Kidney (tissue), 14 donors: Measurements from ENCODE around the gene GRIN2B. TPM values are rescaled to one million over a fixed set of nuclear protein-coding genes. Genes with fewer than 3 reads are reported as not detected.

Experiments used
- DNase-seq, 5 donors: peaks; one replicate each; pipeline ENCODE4 v3.0.0-alpha.2; 2013 to 2020
- FAIRE-seq: peaks from 2 replicates; lab custom pipeline; 2012; peaks lifted over from hg19 to GRCh38; lab: Jason Lieb, UNC
- H3K27ac ChIP-seq, 2 donors: one replicate each; pipeline ENCODE4 v1.7.0; 2013; ENCODE audit warnings: low read depth in 2 of 2, low read length in 2 of 2, inconsistent platforms in 1 of 2
- H3K27me3 ChIP-seq: one replicate; pipeline ENCODE4 v1.7.1; 2013; ENCODE audit warnings: low read length, inconsistent platforms; ENCODE audit not compliant: control insufficient read depth, insufficient read depth
- H3K36me3 ChIP-seq, 3 donors: one replicate each; pipeline versions ENCODE4 v1.7.0 to v1.7.1; 2013; ENCODE audit warnings: low read length in 3 of 3, control low read depth in 1 of 3, inconsistent platforms in 1 of 3; ENCODE audit not compliant: insufficient read depth in 3 of 3, control insufficient read depth in 2 of 3
- H3K4me1 ChIP-seq, 3 donors: one replicate each; pipeline versions ENCODE4 v1.7.0 to v1.7.1; 2013; ENCODE audit warnings: low read length in 3 of 3, inconsistent platforms in 1 of 3, low read depth in 1 of 3; ENCODE audit not compliant: control insufficient read depth in 2 of 3, insufficient read depth in 2 of 3
- H3K4me3 ChIP-seq, 3 donors: one replicate each; pipeline versions ENCODE4 v1.7.0 to v1.8.1; 2013; ENCODE audit warnings: low read length in 3 of 3, control low read depth in 1 of 3, inconsistent platforms in 1 of 3
- H3K9ac ChIP-seq, 3 donors: one replicate each; pipeline versions ENCODE4 v1.7.0 to v1.7.1; 2013; ENCODE audit warnings: low read length in 3 of 3, control low read depth in 1 of 3, inconsistent platforms in 1 of 3
- H3K9me3 ChIP-seq, 3 donors: one replicate each; pipeline versions ENCODE4 v1.7.0 to v1.7.1; 2013; ENCODE audit warnings: low read length in 3 of 3, control low read depth in 1 of 3, inconsistent platforms in 1 of 3; ENCODE audit not compliant: control insufficient read depth in 2 of 3, insufficient read depth in 1 of 3
- intact Hi-C: fragments of 100-400 bp; cut with DNase I; formaldehyde crosslinking; loops from one replicate; pipeline ENCODE4 v1.11.1; 2022
- polyA plus RNA-seq: library from polyadenylated mRNA; stranded (reverse); fragments of 350-450 nt; fragmentation: Illumina TruSeq; extraction: RNeasy Lipid Tissue Mini Kit (QIAGEN cat#74804); gene quantifications from one replicate; pipeline ENCODE4 v1.2.3, GENCODE V29; 2014; ENCODE audit warnings: low read depth, low replicate concordance; ENCODE audit not compliant: insufficient read depth
- total RNA-seq: library from RNA; stranded (reverse); fragmentation: NEBNext Ultra II Directional; extraction: Animal tissue kit (Norgen Biotek cat#: 25700); gene quantifications from one replicate; pipeline ENCODE4 v1.2.1, GENCODE V29; 2021
- TF ChIP-seq, protein P1 (sequence below): IDR thresholded peaks from 3 replicates; pipeline ENCODE4 v1.5.1; 2012; ENCODE audit warnings: mild to moderate bottlenecking, moderate library complexity, borderline replicate concordance; ENCODE audit not compliant: insufficient read depth; ENCODE audit errors: extremely low read depth
- donor health status: control.
- donor health status: control.
- donor health status: control.
- donor health status: control.
- donor health status: control.
- donor health status: DM: yes; HTN: yes; CAD: no.
- donor health status: Normal renal cell carcinoma (clear cell type).

GRIN2B gene
- total and polyA plus RNA-seq, 2 donors from 2014 or later: 0.26 to 0.63 TPM

DNA sequence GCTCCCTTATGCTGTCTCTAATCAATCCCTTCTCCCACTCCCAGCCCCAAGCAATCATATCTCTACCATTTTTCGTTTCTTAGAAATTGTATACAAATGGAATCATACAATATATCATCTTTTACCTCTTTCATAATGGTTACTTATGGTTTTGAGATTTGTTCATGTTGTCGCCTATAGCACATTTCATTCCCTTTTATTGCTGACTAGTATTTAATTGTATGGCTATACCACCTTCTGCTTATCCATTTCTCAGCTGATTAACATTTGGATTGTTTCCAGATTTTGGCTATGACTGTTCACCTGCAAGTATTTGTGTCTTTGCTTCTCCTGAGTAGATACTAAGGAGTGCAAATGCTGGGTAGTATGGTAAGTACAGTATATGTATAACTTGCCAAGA, 36.7 kb upstream of the GRIN2B start:
- H3K4me3 ChIP-seq: no peak overlapping the region
- no peaks in the 10 kb centered on the region for H3K9me3 ChIP-seq
- no peaks in the 10 kb centered on the region for H3K36me3 ChIP-seq
- no peak for DNase-seq
- H3K27ac ChIP-seq: no peak overlapping the region
- H3K9ac ChIP-seq: no peak overlapping the region
- no peak for FAIRE-seq
- H3K27me3 ChIP-seq: no peaks in the 10 kb centered on the region
- H3K4me1 ChIP-seq: no peaks in the 10 kb centered on the region
- intact Hi-C loops: no loop called here
- TF ChIP-seq, protein P1, sequence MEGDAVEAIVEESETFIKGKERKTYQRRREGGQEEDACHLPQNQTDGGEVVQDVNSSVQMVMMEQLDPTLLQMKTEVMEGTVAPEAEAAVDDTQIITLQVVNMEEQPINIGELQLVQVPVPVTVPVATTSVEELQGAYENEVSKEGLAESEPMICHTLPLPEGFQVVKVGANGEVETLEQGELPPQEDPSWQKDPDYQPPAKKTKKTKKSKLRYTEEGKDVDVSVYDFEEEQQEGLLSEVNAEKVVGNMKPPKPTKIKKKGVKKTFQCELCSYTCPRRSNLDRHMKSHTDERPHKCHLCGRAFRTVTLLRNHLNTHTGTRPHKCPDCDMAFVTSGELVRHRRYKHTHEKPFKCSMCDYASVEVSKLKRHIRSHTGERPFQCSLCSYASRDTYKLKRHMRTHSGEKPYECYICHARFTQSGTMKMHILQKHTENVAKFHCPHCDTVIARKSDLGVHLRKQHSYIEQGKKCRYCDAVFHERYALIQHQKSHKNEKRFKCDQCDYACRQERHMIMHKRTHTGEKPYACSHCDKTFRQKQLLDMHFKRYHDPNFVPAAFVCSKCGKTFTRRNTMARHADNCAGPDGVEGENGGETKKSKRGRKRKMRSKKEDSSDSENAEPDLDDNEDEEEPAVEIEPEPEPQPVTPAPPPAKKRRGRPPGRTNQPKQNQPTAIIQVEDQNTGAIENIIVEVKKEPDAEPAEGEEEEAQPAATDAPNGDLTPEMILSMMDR: no peak

DNA sequence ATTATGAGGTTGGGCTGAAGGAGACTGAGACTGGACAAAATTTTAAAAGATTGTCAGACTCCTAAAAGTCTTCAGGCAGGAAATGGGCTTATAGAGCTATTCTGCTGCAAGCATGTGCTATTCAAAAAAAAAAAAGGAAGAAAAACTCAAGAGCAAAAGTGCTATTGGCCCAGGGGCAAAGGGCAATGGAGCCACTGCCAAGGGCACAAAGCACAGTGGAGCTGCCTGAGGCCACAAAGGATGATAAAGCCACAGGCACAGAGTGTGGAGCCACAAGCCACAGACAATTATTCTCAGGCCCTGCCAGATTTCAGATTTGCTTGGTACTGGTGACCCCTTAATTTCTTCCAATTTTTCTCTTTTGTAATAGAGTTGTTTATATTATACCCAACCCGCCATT, 29.6 kb upstream of the GRIN2B start:
- no peak overlapping the region for H3K4me3 ChIP-seq
- intact Hi-C loops: no loop called here
- no peak for DNase-seq
- no peaks in the 10 kb centered on the region for H3K36me3 ChIP-seq
- FAIRE-seq: no peak
- peaks cover 0 to 3% (median 0%) of the 10 kb centered on the region in 3 donors for H3K9me3 ChIP-seq
- TF ChIP-seq, protein P1: no peak
- no peak overlapping the region for H3K9ac ChIP-seq
- no peak overlapping the region for H3K27ac ChIP-seq
- H3K4me1 ChIP-seq: no peaks in the 10 kb centered on the region
- H3K27me3 ChIP-seq: no peaks in the 10 kb centered on the region

DNA sequence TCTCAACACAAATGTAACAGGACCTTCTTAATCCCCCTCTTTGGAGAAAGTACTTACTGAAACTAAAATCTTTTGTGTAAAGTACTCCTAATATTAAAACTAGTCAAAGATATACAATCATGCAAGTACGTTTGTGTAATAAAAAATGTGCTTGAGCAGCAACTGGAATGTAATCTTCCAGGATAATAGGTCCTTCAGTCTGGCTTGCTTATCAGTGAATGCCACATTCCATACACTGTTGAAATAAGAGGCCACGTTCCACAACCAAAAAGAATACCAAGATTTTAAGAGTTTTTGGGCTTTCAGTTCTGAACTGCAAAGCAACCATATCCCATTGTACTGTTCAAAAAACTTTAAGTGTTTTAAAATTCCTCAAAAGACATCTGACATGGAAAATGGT, 26.2 kb upstream of the GRIN2B start:
- no peaks in the 10 kb centered on the region for H3K36me3 ChIP-seq
- H3K9ac ChIP-seq: no peak overlapping the region
- no peak overlapping the region for H3K4me3 ChIP-seq
- intact Hi-C loops: no loop called here
- TF ChIP-seq, protein P1: no peak
- FAIRE-seq (no peak), DNase-seq (no peak)
- no peak overlapping the region for H3K27ac ChIP-seq
- H3K27me3 ChIP-seq: no peaks in the 10 kb centered on the region
- no peaks in the 10 kb centered on the region for H3K4me1 ChIP-seq
- H3K9me3 ChIP-seq: peaks cover 0 to 3% (median 0%) of the 10 kb centered on the region in 3 donors

DNA sequence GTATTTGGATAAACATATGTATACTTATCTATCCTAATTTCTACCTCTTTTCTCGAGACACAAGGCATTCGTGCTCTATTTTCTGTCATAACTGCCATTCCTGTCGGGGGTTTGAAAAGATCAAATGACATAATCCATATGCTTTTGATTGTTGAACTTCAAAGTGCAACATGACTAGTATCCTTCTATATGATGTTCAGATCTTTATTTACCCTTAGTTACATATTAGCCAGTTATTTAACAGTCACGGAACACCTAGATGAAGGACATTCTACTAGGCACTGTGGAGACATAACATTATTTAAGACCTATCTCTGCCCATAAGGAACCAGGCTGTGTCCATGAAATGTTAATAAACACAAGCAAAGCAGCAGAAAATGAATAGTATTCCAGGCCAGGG, 11.2 kb upstream of the GRIN2B start:
- no peak overlapping the region for H3K4me3 ChIP-seq
- DNase-seq (no peak), FAIRE-seq (no peak)
- no peak overlapping the region for H3K27ac ChIP-seq
- intact Hi-C loops: no loop called here
- no peaks in the 10 kb centered on the region for H3K36me3 ChIP-seq
- no peak overlapping the region for H3K9ac ChIP-seq
- TF ChIP-seq, protein P1: no peak
- H3K27me3 ChIP-seq: no peaks in the 10 kb centered on the region
- no peaks in the 10 kb centered on the region for H3K9me3 ChIP-seq
- H3K4me1 ChIP-seq: no peaks in the 10 kb centered on the region
